WI38 (cell line): ENCODE measurements around the gene CENPE.

Experiments used
- H3K4me3 ChIP-seq: 2 replicates; pipeline ENCODE4 v1.5.1; 2011; ENCODE audit warnings: low read depth, mild to moderate bottlenecking, control low read depth, low read length
- CTCF ChIP-seq: IDR thresholded peaks from 2 replicates; pipeline ENCODE4 v1.5.1; 2012; ENCODE audit warnings: low read depth, mild to moderate bottlenecking, control low read depth, low read length

The CENPE gene

GRCh38 chr4:103091601-103092223 is 106.4 kb downstream of the CENPE start:
- no peak overlapping the region for H3K4me3 ChIP-seq
- peak; percentile 39; the same call in 1 of the 2 replicates for TF ChIP-seq CTCF

- no peak for TF ChIP-seq CTCF
- H3K4me3 ChIP-seq, result no peak overlapping the region
These were observed 108.7 kb downstream of the CENPE start for GRCh38 chr4:103089481-103089880.

GRCh38 chr4:103086551-103086950 is 111.6 kb downstream of the CENPE start:
- H3K4me3 ChIP-seq, result no peak overlapping the region
- TF ChIP-seq CTCF, result no peak

GRCh38 chr4:103085555-103086196 is 112.5 kb downstream of the CENPE start:
- TF ChIP-seq CTCF, result no peak
- no peak overlapping the region for H3K4me3 ChIP-seq

- no peak for TF ChIP-seq CTCF
These were observed 118.5 kb downstream of the CENPE start for GRCh38 chr4:103079621-103080020.

GRCh38 chr4:103076747-103077347 is 121.3 kb downstream of the CENPE start, which contains the start of gene SLC9B2:
Gene SLC9B2, minus strand, starts transcription at chr4:103076761. Its CDS starts 9,211 bp downstream, at chr4:103067550.
- no peak for TF ChIP-seq CTCF
- peak within 1 kb of the TSS; percentile 78 for H3K4me3 ChIP-seq

More at GRCh38 chr4:103079621-103080020, 118.5 kb downstream of the CENPE start:
- no peak overlapping the region for H3K4me3 ChIP-seq
